Measurements from ENCODE around the gene PDLIM3. TPM values are rescaled to one million over a fixed set of nuclear protein-coding genes. Genes with fewer than 3 reads are reported as not detected.

PDLIM3 gene
- total and polyA plus RNA-seq, 3 donors from 2014 or later, result 29.8 to 66.4 (median 41.6) TPM

DNA sequence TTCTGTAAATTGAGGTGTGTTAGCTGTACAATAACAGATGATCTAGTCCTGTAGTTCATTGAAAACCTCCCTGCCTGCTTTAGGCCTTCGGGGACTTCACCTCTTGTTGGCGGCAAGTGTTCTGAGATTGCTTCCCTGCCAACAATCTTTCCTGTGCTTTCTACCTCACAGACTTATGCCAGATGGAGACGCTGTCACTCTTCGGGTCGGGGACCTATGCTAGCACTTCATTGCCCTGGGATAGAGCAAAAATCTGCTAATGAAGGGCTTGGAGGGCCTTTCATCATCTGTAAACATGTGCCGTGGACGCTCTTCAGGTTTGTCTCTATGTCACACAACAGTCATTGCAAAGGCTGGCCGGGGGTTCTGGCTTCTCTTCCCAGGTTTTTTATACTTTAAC, 4.7 kb upstream of the PDLIM3 start:
- Histone ChIP-seq H3K9me3 (no peaks in the 10 kb centered on the region), H3K4me1 (peaks cover 7% of the 10 kb centered on the region), H3K4me3 (no peak overlapping the region), H3K36me3 (ENCODE audit: low read depth, missing control alignments) (no peaks in the 10 kb centered on the region), H3K27me3 (no peaks in the 10 kb centered on the region), H3K27ac (no peak overlapping the region)
- intact Hi-C loops (cut with DNase I; ENCODE audit: low total_unique reads), result no loop called here
- TF ChIP-seq, protein P1, sequence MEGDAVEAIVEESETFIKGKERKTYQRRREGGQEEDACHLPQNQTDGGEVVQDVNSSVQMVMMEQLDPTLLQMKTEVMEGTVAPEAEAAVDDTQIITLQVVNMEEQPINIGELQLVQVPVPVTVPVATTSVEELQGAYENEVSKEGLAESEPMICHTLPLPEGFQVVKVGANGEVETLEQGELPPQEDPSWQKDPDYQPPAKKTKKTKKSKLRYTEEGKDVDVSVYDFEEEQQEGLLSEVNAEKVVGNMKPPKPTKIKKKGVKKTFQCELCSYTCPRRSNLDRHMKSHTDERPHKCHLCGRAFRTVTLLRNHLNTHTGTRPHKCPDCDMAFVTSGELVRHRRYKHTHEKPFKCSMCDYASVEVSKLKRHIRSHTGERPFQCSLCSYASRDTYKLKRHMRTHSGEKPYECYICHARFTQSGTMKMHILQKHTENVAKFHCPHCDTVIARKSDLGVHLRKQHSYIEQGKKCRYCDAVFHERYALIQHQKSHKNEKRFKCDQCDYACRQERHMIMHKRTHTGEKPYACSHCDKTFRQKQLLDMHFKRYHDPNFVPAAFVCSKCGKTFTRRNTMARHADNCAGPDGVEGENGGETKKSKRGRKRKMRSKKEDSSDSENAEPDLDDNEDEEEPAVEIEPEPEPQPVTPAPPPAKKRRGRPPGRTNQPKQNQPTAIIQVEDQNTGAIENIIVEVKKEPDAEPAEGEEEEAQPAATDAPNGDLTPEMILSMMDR (IDR thresholded peaks at IDR 0.05), result no peak
- TF ChIP-seq POLR2A (IDR thresholded peaks at IDR 0.05), result no peak
- WGBS, 2 donors, result 83 to 88% methylated on average over 8 of the region's 8 CpGs
- DNase-seq, result no peak

DNA sequence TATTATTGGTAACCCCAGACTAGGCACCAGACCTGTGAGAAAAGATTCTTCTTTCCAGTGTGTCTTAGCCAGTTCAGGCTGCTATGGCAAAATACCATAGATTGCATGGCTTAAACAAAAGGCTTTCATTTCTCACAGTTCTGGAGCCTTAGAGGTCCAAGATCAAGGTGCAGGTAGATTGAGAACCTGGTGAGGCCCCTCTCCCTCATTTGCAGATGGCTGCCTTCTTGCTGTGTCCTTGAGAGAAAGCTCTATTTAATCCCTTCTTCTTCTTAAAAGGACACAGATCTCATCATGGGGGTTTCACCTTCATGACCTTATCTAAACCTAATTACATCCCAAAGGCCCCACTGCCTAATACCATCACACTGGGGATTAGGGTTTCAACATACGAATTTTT, 3.5 kb upstream of the PDLIM3 start:
- H3K4me1 ChIP-seq, result peaks cover 7% of the 10 kb centered on the region
- H3K4me3 ChIP-seq, result no peak overlapping the region
- intact Hi-C loops (cut with DNase I; ENCODE audit: low total_unique reads), result no loop called here
- WGBS, 2 donors, result 60 to 79% methylated on average over 1 of the region's 1 CpG
- TF ChIP-seq, protein P1 (IDR thresholded peaks at IDR 0.05), result no peak
- TF ChIP-seq POLR2A (IDR thresholded peaks at IDR 0.05), result no peak
- DNase-seq, result no peak
- no peaks in the 10 kb centered on the region for H3K36me3 ChIP-seq (ENCODE audit: low read depth, missing control alignments)
- H3K9me3 ChIP-seq, result no peaks in the 10 kb centered on the region
- H3K27me3 ChIP-seq, result no peaks in the 10 kb centered on the region
- H3K27ac ChIP-seq, result no peak overlapping the region

DNA sequence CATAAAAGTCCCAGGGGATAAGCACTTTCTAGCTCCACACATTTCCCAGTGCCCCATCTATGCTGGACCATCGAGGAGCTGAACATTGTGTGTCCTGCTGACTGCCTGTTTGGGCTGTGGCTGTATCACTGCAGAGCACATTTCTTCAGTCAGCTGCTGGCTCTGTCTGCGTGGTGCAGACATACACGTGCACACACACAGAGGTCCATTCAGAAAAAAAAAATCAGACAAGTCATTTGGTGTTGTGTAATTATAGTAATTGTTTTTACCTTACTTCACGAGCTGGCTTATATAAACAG, 1.1 kb upstream of the PDLIM3 start:
- no peaks in the 10 kb centered on the region for H3K9me3 ChIP-seq
- intact Hi-C loops (cut with DNase I; ENCODE audit: low total_unique reads), result no loop called here
- no peak overlapping the region for H3K4me3 ChIP-seq
- TF ChIP-seq, protein P1 (IDR thresholded peaks at IDR 0.05), result no peak
- TF ChIP-seq POLR2A (IDR thresholded peaks at IDR 0.05), result no peak
- H3K27me3 ChIP-seq, result no peaks in the 10 kb centered on the region
- H3K36me3 ChIP-seq (ENCODE audit: low read depth, missing control alignments), result no peaks in the 10 kb centered on the region
- H3K27ac ChIP-seq, result peak overlapping the region in 1 of 2 donors; percentile 94
- peak; percentile 67 for DNase-seq
- 4 to 7% methylated on average over 4 of the region's 4 CpGs for WGBS, 2 donors
- peaks cover 7% of the 10 kb centered on the region for H3K4me1 ChIP-seq

DNA sequence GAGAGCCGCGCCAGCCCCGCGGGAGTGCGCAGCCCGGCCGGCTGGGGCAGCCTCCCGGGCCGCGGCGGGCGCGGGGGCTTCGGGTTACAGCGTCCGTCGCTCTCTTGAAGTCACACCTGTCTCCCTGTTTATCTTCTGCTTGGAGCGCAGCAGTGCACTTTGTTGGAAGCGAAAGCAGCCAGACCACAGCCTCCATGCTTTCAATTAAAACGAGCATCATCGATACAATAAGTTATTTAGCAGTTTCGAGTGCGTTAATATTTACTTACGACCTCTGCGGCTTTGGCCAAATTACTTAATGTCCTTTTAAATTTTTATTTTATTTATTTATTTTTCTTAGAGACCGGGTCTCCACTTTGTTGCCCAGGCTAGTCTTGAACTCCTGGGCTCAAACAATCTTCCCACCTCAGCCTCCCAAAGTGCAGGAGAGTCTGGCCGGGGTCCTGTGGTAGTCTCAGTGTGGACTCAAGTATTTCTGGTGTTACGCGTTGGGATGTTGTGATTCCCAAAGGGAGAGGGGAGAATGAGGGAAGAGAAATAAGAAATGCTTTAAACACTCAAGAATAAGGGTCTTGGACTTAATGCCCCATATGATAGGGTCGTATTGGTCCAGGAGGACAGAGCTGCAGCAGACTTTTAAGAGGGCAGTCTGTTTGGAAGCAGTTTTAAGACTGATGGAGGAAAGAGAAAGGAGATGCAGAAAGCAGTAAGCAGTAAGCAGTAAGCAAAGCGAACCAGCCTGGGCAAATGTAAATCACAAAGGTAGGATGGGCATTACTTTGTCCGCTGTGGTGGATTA, 504 bp upstream of the PDLIM3 start:
- no peak for DNase-seq
- intact Hi-C loops (cut with DNase I; ENCODE audit: low total_unique reads), result no loop called here

More for the DNA sequence above, 504 bp upstream of the PDLIM3 start:
- Histone ChIP-seq H3K36me3 (ENCODE audit: low read depth, missing control alignments) (no peaks in the 10 kb centered on the region), H3K27me3 (no peaks in the 10 kb centered on the region), H3K4me3 (peak overlapping the region; percentile 73 to 77), H3K9me3 (no peaks in the 10 kb centered on the region), H3K4me1 (peaks cover 7% of the 10 kb centered on the region), H3K27ac (peak overlapping the region; percentile 87 to 94)
- 7 to 9% methylated on average over 16 to 32 of the region's 32 CpGs for WGBS, 2 donors
- TF ChIP-seq POLR2A (IDR thresholded peaks at IDR 0.05), result no peak
- TF ChIP-seq, protein P1 (IDR thresholded peaks at IDR 0.05), result no peak

All from testis (tissue), 3 donors.